Endometrial microvascular endothelial cells (primary cell): ENCODE results near the gene RABGAP1. TPM values are rescaled to one million over a fixed set of nuclear protein-coding genes. Genes with fewer than 3 reads are reported as not detected.
"Not testable (repeated sequence)": the region's sequence is repeated elsewhere in the genome, so short reads cannot be mapped to it uniquely, and the experiment has no call there.

Source experiments
- in situ Hi-C: cut with HindIII; loops from 2 replicates; pipeline ENCODE4 v1.10.0; 2017; ENCODE audit warnings: low sequenced_read_pairs, low pct_unique_long_range_greater_than_20kb; ENCODE audit errors: inconsistent ontology term
- total RNA-seq: library from RNA; depleted of rRNA; stranded (reverse); fragments of >200 nt; gene quantifications from one replicate; pipeline ENCODE4 v1.2.3, GENCODE V29; 2015; ENCODE audit errors: inconsistent ontology term

The RABGAP1 gene
- 16.0 TPM for total RNA-seq

- in situ Hi-C loops = no loop called here
Observed at GRCh38 chr9:122940749-122941581, at the start of gene RABGAP1. Gene RABGAP1, plus strand, starts transcription at chr9:122941020. Its CDS starts 16,040 bp downstream, at chr9:122957060.

GRCh38 chr9:122897969-122898368 is 42.9 kb upstream of the RABGAP1 start:
- in situ Hi-C loops = no loop called here

GRCh38 chr9:122900791-122901190 is 40.0 kb upstream of the RABGAP1 start:
- in situ Hi-C loops = no loop called here

- in situ Hi-C loops = no loop called here
Observed at GRCh38 chr9:122904466-122904822, 36.4 kb upstream of the RABGAP1 start.

GRCh38 chr9:122904823-122905710 is 35.8 kb upstream of the RABGAP1 start, which contains the start of gene RC3H2:
Gene RC3H2, minus strand, starts transcription at chr9:122905359. Its CDS starts 7,850 bp downstream, at chr9:122897509.
- in situ Hi-C loops = no loop called here

- in situ Hi-C loops = not testable (repeated sequence)
Observed at GRCh38 chr9:122906122-122906521, 34.7 kb upstream of the RABGAP1 start.

GRCh38 chr9:122912671-122912963 is 28.2 kb upstream of the RABGAP1 start:
- in situ Hi-C loops = no loop called here

GRCh38 chr9:122912964-122913673 is 27.7 kb upstream of the RABGAP1 start, which contains the start of gene ZBTB6:
Gene ZBTB6, minus strand, starts transcription at chr9:122913323. Its CDS starts 1,251 bp downstream, at chr9:122912072.
- in situ Hi-C loops = no loop called here

- in situ Hi-C loops = no loop called here
Observed at GRCh38 chr9:122918310-122918709, 22.5 kb upstream of the RABGAP1 start.

- in situ Hi-C loops = no loop called here
Observed at GRCh38 chr9:122922713-122923112, 18.1 kb upstream of the RABGAP1 start.

GRCh38 chr9:122923947-122924346 is 16.9 kb upstream of the RABGAP1 start:
- in situ Hi-C loops = no loop called here

GRCh38 chr9:122929796-122930354 is 10.9 kb upstream of the RABGAP1 start:
- in situ Hi-C loops = no loop called here

GRCh38 chr9:122930541-122931225 is 10.1 kb upstream of the RABGAP1 start:
- in situ Hi-C loops = no loop called here

GRCh38 chr9:122931226-122932121 is 9.3 kb upstream of the RABGAP1 start, which contains the start of gene ZBTB26:
Gene ZBTB26, minus strand, starts transcription at chr9:122931512. Its CDS starts 11,578 bp downstream, at chr9:122919934.
- in situ Hi-C loops = no loop called here

GRCh38 chr9:122936464-122936863 is 4.4 kb upstream of the RABGAP1 start:
- in situ Hi-C loops = no loop called here

- in situ Hi-C loops = no loop called here
Observed at GRCh38 chr9:122936883-122937282, 3.9 kb upstream of the RABGAP1 start.

- in situ Hi-C loops = no loop called here
Observed at GRCh38 chr9:122939601-122940000, 1.2 kb upstream of the RABGAP1 start.

- in situ Hi-C loops = no loop called here
Observed at GRCh38 chr9:122940454-122940748, 419 bp upstream of the RABGAP1 start.
